G401.6 (cell line): Measurements from ENCODE around the gene LRCH4.
A peak's percentile ranks its signal among the peaks of the same experiment; 100 is the strongest.

ENCODE experiments used
- FAIRE-seq: peaks from 2 replicates; lab custom pipeline; 2012; peaks lifted over from hg19 to GRCh38; lab: Jason Lieb, UNC

The LRCH4 gene

GRCh38 chr7:100582041-100582579, 3.8 kb downstream of the LRCH4 start:
- FAIRE-seq, result no peak

- no peak for FAIRE-seq
Observed at GRCh38 chr7:100580466-100581283, 5.3 kb downstream of the LRCH4 start.

GRCh38 chr7:100578246-100579183, 7.4 kb downstream of the LRCH4 start:
- FAIRE-seq, result no peak

GRCh38 chr7:100577507-100577906, 8.4 kb downstream of the LRCH4 start:
- FAIRE-seq, result no peak

- FAIRE-seq, result no peak
Observed at GRCh38 chr7:100577103-100577502, 8.8 kb downstream of the LRCH4 start.

- FAIRE-seq, result no peak
Observed at GRCh38 chr7:100576384-100576993, 9.4 kb downstream of the LRCH4 start.

GRCh38 chr7:100575746-100576383, 10.1 kb downstream of the LRCH4 start:
- FAIRE-seq, result no peak

GRCh38 chr7:100575206-100575631, 10.7 kb downstream of the LRCH4 start:
- no peak for FAIRE-seq

- no peak for FAIRE-seq
Observed at GRCh38 chr7:100574362-100575205, 11.3 kb downstream of the LRCH4 start.

GRCh38 chr7:100573691-100574361, 12.1 kb downstream of the LRCH4 start, which contains the start of gene SAP25:
SAP25 (minus strand) TSS chr7:100573900; CDS start chr7:100573742, 158 bp downstream.
- no peak for FAIRE-seq

- no peak for FAIRE-seq
Observed at GRCh38 chr7:100572949-100573675, 12.8 kb downstream of the LRCH4 start.

GRCh38 chr7:100572281-100572948, 13.5 kb downstream of the LRCH4 start:
- no peak for FAIRE-seq

- FAIRE-seq, result no peak
Observed at GRCh38 chr7:100571829-100572116, 14.2 kb downstream of the LRCH4 start.

GRCh38 chr7:100570954-100571828, 14.7 kb downstream of the LRCH4 start:
- FAIRE-seq, result peak; percentile 94

GRCh38 chr7:100568896-100569844, 16.8 kb downstream of the LRCH4 start:
- FAIRE-seq, result peak; percentile 97

GRCh38 chr7:100568176-100568895, 17.6 kb downstream of the LRCH4 start:
- FAIRE-seq, result no peak
